ENCODE data around the gene BCR.

The BCR gene

DNA sequence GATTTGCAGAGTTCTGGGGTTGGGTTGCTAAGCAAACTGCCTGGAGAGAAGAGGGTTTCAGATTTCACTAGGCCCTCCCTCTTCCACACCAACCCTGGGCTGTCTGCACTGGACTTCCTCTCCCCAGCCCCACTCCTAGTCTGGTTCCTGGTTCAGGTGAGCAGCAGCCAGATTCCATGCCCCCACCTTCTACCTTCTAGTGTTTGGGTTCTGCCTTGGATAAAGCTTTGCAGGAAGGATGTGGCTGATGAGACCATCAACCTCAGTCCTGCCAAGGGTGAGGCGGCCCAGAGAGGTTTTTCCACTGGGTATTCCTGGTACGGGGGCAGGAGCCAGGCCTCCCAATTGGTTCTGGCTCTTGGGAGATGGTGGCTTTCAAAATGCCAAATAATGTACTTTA, 68.3 kb downstream of the BCR start:
- TF ChIP-seq, protein P1, sequence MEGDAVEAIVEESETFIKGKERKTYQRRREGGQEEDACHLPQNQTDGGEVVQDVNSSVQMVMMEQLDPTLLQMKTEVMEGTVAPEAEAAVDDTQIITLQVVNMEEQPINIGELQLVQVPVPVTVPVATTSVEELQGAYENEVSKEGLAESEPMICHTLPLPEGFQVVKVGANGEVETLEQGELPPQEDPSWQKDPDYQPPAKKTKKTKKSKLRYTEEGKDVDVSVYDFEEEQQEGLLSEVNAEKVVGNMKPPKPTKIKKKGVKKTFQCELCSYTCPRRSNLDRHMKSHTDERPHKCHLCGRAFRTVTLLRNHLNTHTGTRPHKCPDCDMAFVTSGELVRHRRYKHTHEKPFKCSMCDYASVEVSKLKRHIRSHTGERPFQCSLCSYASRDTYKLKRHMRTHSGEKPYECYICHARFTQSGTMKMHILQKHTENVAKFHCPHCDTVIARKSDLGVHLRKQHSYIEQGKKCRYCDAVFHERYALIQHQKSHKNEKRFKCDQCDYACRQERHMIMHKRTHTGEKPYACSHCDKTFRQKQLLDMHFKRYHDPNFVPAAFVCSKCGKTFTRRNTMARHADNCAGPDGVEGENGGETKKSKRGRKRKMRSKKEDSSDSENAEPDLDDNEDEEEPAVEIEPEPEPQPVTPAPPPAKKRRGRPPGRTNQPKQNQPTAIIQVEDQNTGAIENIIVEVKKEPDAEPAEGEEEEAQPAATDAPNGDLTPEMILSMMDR (IDR thresholded peaks at IDR 0.05; ENCODE audit: control insufficient read depth, insufficient read depth, low read depth, low read length, missing control alignments) = no peak
- DNase-seq (ENCODE audit: low read depth) = no peak
- no peak overlapping the region for H3K4me3 ChIP-seq (ENCODE audit: control insufficient read depth, low read depth, low read length)

DNA sequence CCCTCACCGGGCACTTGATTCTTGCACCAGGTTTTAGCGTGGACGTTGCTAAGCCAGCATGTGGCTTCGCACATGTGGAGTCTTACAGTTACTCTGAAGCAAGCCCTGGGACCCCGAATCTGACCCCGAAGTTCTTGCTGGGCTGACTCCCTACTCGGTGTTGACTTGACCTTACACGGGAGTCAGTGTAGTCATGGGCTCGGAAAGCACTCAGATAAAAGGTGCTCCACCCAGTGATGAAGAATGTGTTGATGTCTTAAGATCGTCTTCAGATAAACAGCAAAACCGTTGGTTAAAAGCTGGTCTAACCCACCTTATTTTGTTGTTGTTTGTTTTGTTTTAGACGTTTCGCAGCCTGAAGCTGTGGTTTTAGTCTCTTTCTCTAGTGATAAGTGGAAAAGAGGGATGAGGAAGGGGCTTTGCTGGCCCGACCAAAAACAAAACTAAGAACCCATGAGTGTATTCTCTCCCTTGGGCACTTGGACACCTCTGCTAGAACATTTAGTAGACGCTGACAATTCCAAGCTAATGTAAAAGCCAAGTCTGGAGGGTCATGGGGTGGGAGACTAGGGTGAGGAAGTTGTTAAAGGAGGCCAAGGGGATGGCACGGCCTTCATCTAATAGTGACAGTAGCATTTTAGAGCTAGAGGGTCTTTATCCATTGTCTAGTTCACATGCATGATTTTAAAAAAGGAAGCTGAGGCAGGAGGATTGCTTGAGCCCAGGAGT, 69.9 kb downstream of the BCR start:
- no peak overlapping the region for H3K4me3 ChIP-seq (ENCODE audit: control insufficient read depth, low read depth, low read length)
- TF ChIP-seq, protein P1 (IDR thresholded peaks at IDR 0.05; ENCODE audit: control insufficient read depth, insufficient read depth, low read depth, low read length, missing control alignments) = no peak
- DNase-seq (ENCODE audit: low read depth) = no peak

DNA sequence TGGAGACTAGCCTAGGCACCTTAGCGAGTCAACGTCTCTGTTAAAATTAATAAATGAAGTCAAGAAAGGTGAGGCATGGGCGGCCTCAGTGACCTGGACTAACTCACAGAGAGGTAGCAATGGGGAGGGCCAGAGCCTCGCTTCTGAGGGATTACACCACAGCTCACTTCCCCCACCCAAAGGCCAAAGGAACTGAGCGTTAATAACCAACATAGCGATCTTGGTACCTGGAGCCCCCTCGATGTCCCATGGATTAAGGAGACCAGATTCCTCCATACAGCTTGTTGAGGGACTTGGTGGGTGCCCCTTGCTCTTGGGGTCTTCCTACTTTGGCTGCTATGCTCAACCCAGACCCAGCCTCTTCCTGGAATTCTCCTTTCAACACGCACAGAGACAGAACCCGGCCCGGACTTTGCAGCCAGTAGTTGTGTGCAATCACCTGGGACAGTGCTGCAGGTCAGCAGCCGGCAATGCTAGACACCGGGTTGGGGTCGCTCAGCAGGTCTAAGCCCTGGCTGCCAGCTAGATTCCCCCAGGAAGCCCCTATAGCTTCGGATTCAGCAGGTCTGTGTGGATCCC, 70.6 kb downstream of the BCR start:
- TF ChIP-seq, protein P1 (IDR thresholded peaks at IDR 0.05; ENCODE audit: control insufficient read depth, insufficient read depth, low read depth, low read length, missing control alignments) = no peak
- H3K4me3 ChIP-seq (ENCODE audit: control insufficient read depth, low read depth, low read length) = no peak overlapping the region
- DNase-seq (ENCODE audit: low read depth) = no peak

DNA sequence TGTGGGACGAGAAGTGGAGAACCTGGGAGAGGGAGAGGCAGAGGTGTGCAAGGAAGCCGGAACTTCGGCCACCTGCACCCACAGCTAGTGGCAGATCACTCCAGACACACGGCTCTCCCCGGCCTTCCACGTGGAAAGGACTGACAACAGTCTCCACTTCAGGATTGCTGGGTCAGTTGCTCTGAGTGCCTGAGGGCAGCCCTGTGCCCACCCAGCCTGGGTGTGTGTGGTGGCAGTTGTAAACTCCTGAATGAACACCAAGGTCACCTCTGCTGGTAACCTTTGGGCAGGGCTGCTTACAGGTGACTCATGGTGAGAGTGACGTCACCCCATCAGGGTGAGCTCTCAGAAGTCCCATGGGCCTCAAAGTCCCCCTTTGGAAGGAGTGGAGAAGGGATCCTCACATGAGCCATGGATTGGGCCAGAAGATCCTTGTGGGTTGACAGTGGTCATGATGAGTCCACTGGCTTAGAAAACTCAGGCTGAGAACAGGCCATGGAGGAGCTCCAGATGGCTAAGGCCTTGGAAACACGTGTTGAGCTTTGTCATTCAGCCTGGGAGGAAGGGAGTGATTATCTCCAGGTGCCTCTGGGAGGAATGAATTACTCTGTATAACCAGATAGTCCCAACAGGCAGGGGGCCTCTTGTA, 71.3 kb downstream of the BCR start:
- TF ChIP-seq, protein P1 (IDR thresholded peaks at IDR 0.05; ENCODE audit: control insufficient read depth, insufficient read depth, low read depth, low read length, missing control alignments) = no peak
- H3K4me3 ChIP-seq (ENCODE audit: control insufficient read depth, low read depth, low read length) = no peak overlapping the region
- no peak for DNase-seq (ENCODE audit: low read depth)

DNA sequence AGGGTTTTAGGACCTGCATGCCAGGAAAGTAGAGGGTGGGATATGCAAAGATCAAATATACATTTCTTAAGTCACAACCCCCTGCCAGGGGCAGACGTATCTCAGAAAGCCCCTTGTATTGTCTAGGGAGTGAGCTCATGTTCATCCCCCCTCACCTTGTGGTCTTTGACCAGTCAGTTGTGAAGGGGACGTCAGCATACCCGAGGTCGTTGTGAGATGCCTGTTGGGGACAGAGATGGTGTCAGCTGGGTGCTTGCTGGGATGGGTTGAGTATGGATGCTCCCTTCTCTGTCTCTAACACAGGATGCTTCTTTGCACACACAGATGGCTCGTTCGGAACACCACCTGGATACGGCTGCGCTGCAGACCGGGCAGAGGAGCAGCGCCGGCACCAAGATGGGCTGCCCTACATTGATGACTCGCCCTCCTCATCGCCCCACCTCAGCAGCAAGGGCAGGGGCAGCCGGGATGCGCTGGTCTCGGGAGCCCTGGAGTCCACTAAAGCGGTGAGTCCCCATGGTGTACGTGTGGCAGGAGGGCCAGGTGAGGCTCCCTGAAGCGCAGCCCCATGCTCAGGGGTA, 73.3 kb downstream of the BCR start:
- TF ChIP-seq, protein P1 (IDR thresholded peaks at IDR 0.05; ENCODE audit: control insufficient read depth, insufficient read depth, low read depth, low read length, missing control alignments) = no peak
- no peak for DNase-seq (ENCODE audit: low read depth)
- no peak overlapping the region for H3K4me3 ChIP-seq (ENCODE audit: control insufficient read depth, low read depth, low read length)

DNA sequence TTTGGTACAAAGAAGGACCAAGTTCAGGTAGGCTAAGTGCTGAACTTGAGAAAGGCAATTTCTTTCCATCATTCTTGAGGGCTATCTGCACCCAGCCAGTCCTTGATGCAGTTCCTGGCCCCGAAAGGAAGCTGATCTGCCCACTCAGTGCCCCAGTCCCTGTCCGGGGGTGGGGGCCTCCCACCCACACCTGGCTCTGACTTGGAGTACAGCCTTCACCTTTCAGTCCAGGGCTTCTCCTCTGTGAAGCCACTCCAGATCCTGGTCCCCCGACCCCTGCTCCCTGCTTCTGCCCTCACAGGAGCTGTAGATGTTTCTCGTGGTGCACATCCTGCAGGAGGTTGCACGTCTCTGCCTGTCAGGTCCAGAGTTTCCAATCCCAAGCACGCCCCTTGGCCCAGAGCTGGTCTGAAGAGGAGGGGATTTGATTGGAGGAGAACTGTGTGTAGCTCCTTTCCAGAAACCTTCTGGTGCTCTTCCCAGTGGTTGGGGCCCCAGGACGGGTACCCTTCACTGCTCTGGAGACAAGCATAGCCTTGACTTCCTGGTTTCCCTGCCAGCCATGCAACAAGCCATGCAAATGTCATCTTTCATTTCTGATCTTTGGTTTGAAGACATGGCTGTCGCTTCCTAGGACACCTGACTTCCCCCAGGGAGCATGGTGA, 75.3 kb downstream of the BCR start:
- TF ChIP-seq, protein P1 (IDR thresholded peaks at IDR 0.05; ENCODE audit: control insufficient read depth, insufficient read depth, low read depth, low read length, missing control alignments) = no peak

More for the DNA sequence above, 75.3 kb downstream of the BCR start:
- DNase-seq (ENCODE audit: low read depth) = no peak
- no peak overlapping the region for H3K4me3 ChIP-seq (ENCODE audit: control insufficient read depth, low read depth, low read length)

Data from AG09309 (cell line).